ENCODE results near the gene PLS3.

Gene PLS3

GRCh38 chrX:115573185-115573584 lies 12.2 kb downstream of the PLS3 start:
- DNase-seq, result no peak

- DNase-seq, result no peak
Measured at GRCh38 chrX:115576676-115577075, 15.7 kb downstream of the PLS3 start.

GRCh38 chrX:115579327-115579726 lies 18.4 kb downstream of the PLS3 start:
- DNase-seq, result no peak

- no peak for DNase-seq
Measured at GRCh38 chrX:115579786-115580294, 18.9 kb downstream of the PLS3 start.

GRCh38 chrX:115581759-115582615 lies 21.0 kb downstream of the PLS3 start:
- no peak for DNase-seq

GRCh38 chrX:115582616-115583495 lies 21.9 kb downstream of the PLS3 start:
- no peak for DNase-seq

- DNase-seq, result no peak
Measured at GRCh38 chrX:115583496-115584004, 22.6 kb downstream of the PLS3 start.

- DNase-seq, result no peak
Measured at GRCh38 chrX:115584696-115585095, 23.7 kb downstream of the PLS3 start.

- no peak for DNase-seq
Measured at GRCh38 chrX:115588179-115588578, 27.2 kb downstream of the PLS3 start.

- DNase-seq, result no peak
Measured at GRCh38 chrX:115589419-115589818, 28.4 kb downstream of the PLS3 start.

- DNase-seq, result no peak
Measured at GRCh38 chrX:115591420-115591819, 30.4 kb downstream of the PLS3 start.

- DNase-seq, result no peak
Measured at GRCh38 chrX:115591856-115592842, 31.2 kb downstream of the PLS3 start.

GRCh38 chrX:115592997-115593734 lies 32.2 kb downstream of the PLS3 start:
- DNase-seq, result no peak

GRCh38 chrX:115595049-115595448 lies 34.1 kb downstream of the PLS3 start:
- DNase-seq, result no peak

GRCh38 chrX:115598556-115598955 lies 37.6 kb downstream of the PLS3 start:
- DNase-seq, result no peak

- DNase-seq, result no peak
Measured at GRCh38 chrX:115602308-115602707, 41.3 kb downstream of the PLS3 start.

- DNase-seq, result no peak
Measured at GRCh38 chrX:115602729-115603389, 41.9 kb downstream of the PLS3 start.

GRCh38 chrX:115603534-115604074 lies 42.6 kb downstream of the PLS3 start:
- DNase-seq, result no peak

GRCh38 chrX:115606861-115607260 lies 45.9 kb downstream of the PLS3 start:
- no peak for DNase-seq

- no peak for DNase-seq
Measured at GRCh38 chrX:115609621-115610020, 48.6 kb downstream of the PLS3 start.
